Trophoblast cell (in vitro differentiated cells and primary cell): ENCODE measurements around the gene MSL2.

ENCODE experiments used
- DNase-seq, 2 donors: peaks; one replicate each; pipeline ENCODE4 v3.0.0-alpha.2; 2016
- H2AFZ ChIP-seq: 2 replicates; pipeline ENCODE4 v1.6.1; 2013; ENCODE audit warnings: low read length, moderate library complexity, mild to moderate bottlenecking; ENCODE audit not compliant: insufficient read depth, poor library complexity
- H2AK5ac ChIP-seq: 2 replicates; pipeline ENCODE4 v1.6.1; 2013; ENCODE audit warnings: mild to moderate bottlenecking, low read length
- H2BK120ac ChIP-seq: 2 replicates; pipeline ENCODE4 v1.6.1; 2013; ENCODE audit warnings: low read length, mild to moderate bottlenecking, moderate library complexity; ENCODE audit not compliant: insufficient read depth, poor library complexity
- H2BK12ac ChIP-seq: 2 replicates; pipeline ENCODE4 v1.6.1; 2013; ENCODE audit warnings: mild to moderate bottlenecking, low read length, moderate library complexity
- H2BK5ac ChIP-seq: 2 replicates; pipeline ENCODE4 v1.6.1; 2013; ENCODE audit warnings: low read length, low read depth, moderate library complexity, mild to moderate bottlenecking; ENCODE audit not compliant: poor library complexity
- H3K14ac ChIP-seq: 2 replicates; pipeline ENCODE4 v1.6.1; 2013; ENCODE audit warnings: mild to moderate bottlenecking, low read length
- H3K18ac ChIP-seq: 2 replicates; pipeline ENCODE4 v1.6.1; 2013; ENCODE audit warnings: mild to moderate bottlenecking, low read length
- H3K23ac ChIP-seq: 2 replicates; pipeline ENCODE4 v1.6.1; 2013; ENCODE audit warnings: low read length
- H3K27ac ChIP-seq: 2 replicates; pipeline ENCODE4 v1.5.1; 2013; ENCODE audit warnings: low read depth, mild to moderate bottlenecking, inconsistent platforms, low read length, moderate library complexity
- H3K27me3 ChIP-seq: 2 replicates; pipeline ENCODE4 v1.6.1; 2013; ENCODE audit warnings: inconsistent platforms, mild to moderate bottlenecking, low read length, moderate library complexity; ENCODE audit not compliant: insufficient read depth
- H3K36me3 ChIP-seq, 2 experiments: 1 replicate in 1 of 2; 2 replicates in 1 of 2; pipeline ENCODE4 v1.6.1; 2013; ENCODE audit warnings: low read length in 2 of 2, mild to moderate bottlenecking in 2 of 2, moderate library complexity in 1 of 2; ENCODE audit not compliant: insufficient read depth in 2 of 2, control insufficient read depth in 1 of 2
- H3K4ac ChIP-seq: 2 replicates; pipeline ENCODE4 v1.6.1; 2013; ENCODE audit warnings: low read depth, mild to moderate bottlenecking, low read length, moderate library complexity
- H3K4me1 ChIP-seq, 2 experiments: 1 replicate in 1 of 2; 2 replicates in 1 of 2; pipeline ENCODE4 v1.6.1; 2013; ENCODE audit warnings: low read length in 2 of 2, mild to moderate bottlenecking in 2 of 2, moderate library complexity in 1 of 2; ENCODE audit not compliant: insufficient read depth in 2 of 2, control insufficient read depth in 1 of 2
- H3K4me2 ChIP-seq: 2 replicates; pipeline ENCODE4 v1.6.1; 2013; ENCODE audit warnings: inconsistent platforms, mild to moderate bottlenecking, low read length, moderate library complexity
- H3K4me3 ChIP-seq: 2 replicates; pipeline ENCODE4 v1.5.1; 2013; ENCODE audit warnings: mild to moderate bottlenecking, low read depth, low read length, inconsistent platforms
- H3K79me1 ChIP-seq: one replicate; pipeline ENCODE4 v1.6.1; 2013; ENCODE audit warnings: low read length
- H3K79me2 ChIP-seq: 2 replicates; pipeline ENCODE4 v1.6.1; 2013; ENCODE audit warnings: low read length, mild to moderate bottlenecking; ENCODE audit not compliant: control insufficient read depth, insufficient read depth, poor library complexity
- H3K9ac ChIP-seq: 2 replicates; pipeline ENCODE4 v1.6.1; 2013; ENCODE audit warnings: mild to moderate bottlenecking, low read length
- H3K9me3 ChIP-seq: 2 replicates; pipeline ENCODE4 v1.6.1; 2013; ENCODE audit warnings: low read depth, mild to moderate bottlenecking, control low read depth, inconsistent platforms, low read length; ENCODE audit not compliant: insufficient read depth
- H4K12ac ChIP-seq: 2 replicates; pipeline ENCODE4 v1.6.1; 2013; ENCODE audit warnings: low read depth, mild to moderate bottlenecking, low read length, moderate library complexity
- H4K8ac ChIP-seq: 2 replicates; pipeline ENCODE4 v1.6.1; 2013; ENCODE audit warnings: low read depth, mild to moderate bottlenecking, low read length, moderate library complexity
- H4K91ac ChIP-seq: one replicate; pipeline ENCODE4 v1.6.1; 2013; ENCODE audit warnings: low read depth, mild to moderate bottlenecking, low read length, moderate library complexity
- WGBS: extraction: QIAGEN DNeasy Blood & Tissue Kit; methylation state at CpG from one replicate; pipeline ENCODE4 v1.1.7; 2013; ENCODE audit warnings: missing lambda C conversion rate; ENCODE audit not compliant: insufficient read length, insufficient coverage; ENCODE audit errors: extremely low coverage; 5-methylcytosine and 5-hydroxymethylcytosine counted together

Gene MSL2

DNA sequence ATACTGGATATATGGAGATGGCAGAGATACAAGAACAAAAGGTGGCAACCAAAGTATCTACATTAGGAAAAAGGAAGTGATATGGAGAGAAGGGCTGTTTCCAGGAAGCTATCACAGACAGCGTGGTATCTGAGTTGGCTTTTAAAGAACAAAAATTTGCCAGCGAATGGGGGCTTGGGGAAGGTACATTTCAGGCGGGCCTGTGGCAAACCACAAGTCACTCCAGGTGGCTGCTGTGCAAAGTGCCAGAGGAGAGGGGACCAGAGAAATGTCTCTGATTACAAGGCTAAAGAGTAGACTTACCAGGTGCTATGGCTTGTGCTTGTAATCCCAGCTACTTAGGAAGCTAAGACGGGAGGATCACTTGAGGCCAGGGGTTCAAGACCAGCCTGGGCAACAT, 91.1 kb downstream of the MSL2 start:
- no peak overlapping the region for H2BK5ac ChIP-seq
- H3K27ac ChIP-seq = no peak overlapping the region
- no peak overlapping the region for H2AFZ ChIP-seq
- no peak overlapping the region for H2BK120ac ChIP-seq
- no peak overlapping the region for H2AK5ac ChIP-seq
- H3K18ac ChIP-seq = no peak overlapping the region
- no peak overlapping the region for H4K12ac ChIP-seq
- no peak overlapping the region for H3K9ac ChIP-seq
- no peak for DNase-seq
- no peak overlapping the region for H3K14ac ChIP-seq
- no CpG with 5 or more reads among the region's 4 CpGs for WGBS
- H3K4me1 ChIP-seq = no peaks in the 10 kb centered on the region
- no peak overlapping the region for H3K4ac ChIP-seq
- H3K79me1 ChIP-seq = no peaks in the 10 kb centered on the region
- no peaks in the 10 kb centered on the region for H3K79me2 ChIP-seq
- H2BK12ac ChIP-seq = no peak overlapping the region
- no peak overlapping the region for H4K8ac ChIP-seq
- H3K4me2 ChIP-seq = no peak overlapping the region
- H3K9me3 ChIP-seq = no peaks in the 10 kb centered on the region
- H3K4me3 ChIP-seq = no peak overlapping the region
- H4K91ac ChIP-seq = no peak overlapping the region
- no peaks in the 10 kb centered on the region for H3K27me3 ChIP-seq
- no peak overlapping the region for H3K23ac ChIP-seq
- H3K36me3 ChIP-seq = peaks cover 9 to 13% of the 10 kb centered on the region in 2 experiments
